A549 (cell line): ENCODE data around the gene S100A7. TPM values are rescaled to one million over a fixed set of nuclear protein-coding genes. Genes with fewer than 3 reads are reported as not detected.

Source experiments
- ATAC-seq, 2 experiments: fragments of 200-7000 bp in 1 of 2; fragments of >200 bp in 1 of 2; cut with Nextera tagmentation in 1 of 2; cut with Tn5 transposase in 1 of 2; 3 replicates each; pipeline versions ENCODE4 v1.8.0 to v1.9.1; 2018 to 2020; ENCODE audit warnings: mild to moderate bottlenecking in 1 of 2, moderate library complexity in 1 of 2
- CTCF ChIA-PET: fragments of 300-600 bp; sonication (Branson Sonifier 250); formaldehyde crosslinking; extraction: SDS; loops from one replicate; lab custom pipeline; 2021; ENCODE audit warnings: antibody characterized with exemption, inconsistent platforms; lab: Yijun Ruan, JAX
- POLR2A ChIA-PET: fragments of 350-600 bp; formaldehyde crosslinking; extraction: SDS; loops from one replicate; lab custom pipeline; 2021; ENCODE audit warnings: antibody characterized with exemption, inconsistent platforms; lab: Yijun Ruan, JAX
- DNase-seq, 2 experiments: peaks; one replicate each; pipeline versions ENCODE4 v3.0.0 to v3.0.0-alpha.2; 2011 to 2016; ENCODE audit warnings: low read depth in 1 of 2, low spot score in 1 of 2
- FAIRE-seq: peaks from 2 replicates; lab custom pipeline; 2011; peaks lifted over from hg19 to GRCh38; lab: Jason Lieb, UNC
- H3K27ac ChIP-seq, 2 experiments: fragments of >200 bp; sonication (Bioruptor Twin); formaldehyde crosslinking; 3 replicates each; pipeline ENCODE4 v1.5.1; 2016 to 2017
- H3K4me1 ChIP-seq: fragments of >200 bp; sonication (Bioruptor Twin); formaldehyde crosslinking; 3 replicates; pipeline ENCODE4 v1.6.1; 2016
- H3K4me2 ChIP-seq: fragments of >200 bp; sonication (Bioruptor Twin); formaldehyde crosslinking; 3 replicates; pipeline ENCODE4 v1.6.1; 2016
- H3K4me3 ChIP-seq: fragments of >200 bp; sonication (Bioruptor Twin); formaldehyde crosslinking; 3 replicates; pipeline ENCODE4 v1.5.1; 2016
- H3K9me3 ChIP-seq: fragments of >200 bp; sonication (Bioruptor Twin); formaldehyde crosslinking; 3 replicates; pipeline ENCODE4 v1.6.1; 2016
- ATOH8 ChIP-seq: fragments of 250-450 bp; sonication (Bioruptor Pico); IDR thresholded peaks from 2 replicates; pipeline ENCODE4 v1.5.0; 2020; ENCODE audit warnings: low read depth, mild to moderate bottlenecking, moderate library complexity
- CBX8 ChIP-seq: fragments of 200-600 bp; sonication (generic); IDR thresholded peaks from 2 replicates; pipeline ENCODE4 v1.6.1; 2016
- CTCF ChIP-seq: fragments of >200 bp; sonication (Bioruptor Twin); formaldehyde crosslinking; IDR thresholded peaks from 3 replicates; pipeline ENCODE4 v1.5.1; 2016
- ELK1 ChIP-seq: fragments of 150-350 bp; IDR thresholded peaks from 2 replicates; pipeline ENCODE4 v1.6.1; 2014; ENCODE audit warnings: low read depth, mild to moderate bottlenecking, low read length
- EP300 ChIP-seq, 2 experiments: fragments of >200 bp; sonication (Bioruptor Twin); formaldehyde crosslinking; IDR thresholded peaks; 2 replicates in 1 of 2; 3 replicates in 1 of 2; pipeline ENCODE4 v1.6.1; 2016 to 2017
- ESRRA ChIP-seq: fragments of 150-350 bp; IDR thresholded peaks from 2 replicates; pipeline ENCODE4 v1.6.1; 2014; ENCODE audit warnings: mild to moderate bottlenecking, low read length, borderline replicate concordance
- FOXS1 ChIP-seq: fragments of 250-450 bp; sonication (Bioruptor Pico); IDR thresholded peaks from 2 replicates; pipeline ENCODE4 v1.5.0; 2020; ENCODE audit warnings: mild to moderate bottlenecking, moderate library complexity
- GATA3 ChIP-seq: IDR thresholded peaks from 2 replicates; pipeline ENCODE4 v1.6.1; 2012; ENCODE audit warnings: borderline replicate concordance
- HOXB5 ChIP-seq: fragments of 250-450 bp; sonication (Bioruptor Pico); IDR thresholded peaks from 2 replicates; pipeline ENCODE4 v1.5.0; 2020; ENCODE audit warnings: mild to moderate bottlenecking, moderate library complexity
- MAFK ChIP-seq: fragments of 450-650 bp; IDR thresholded peaks from 2 replicates; pipeline ENCODE4 v1.6.1; 2014; ENCODE audit not compliant: partially characterized antibody
- MAX ChIP-seq: IDR thresholded peaks from 2 replicates; pipeline ENCODE4 v1.6.1; 2012
- MAZ ChIP-seq: fragments of 150-350 bp; IDR thresholded peaks from 2 replicates; pipeline ENCODE4 v1.6.1; 2014; ENCODE audit warnings: antibody characterized with exemption, low read depth, low read length, borderline replicate concordance
- NFE2L2 ChIP-seq: fragments of 150-350 bp; conservative IDR thresholded peaks from 2 replicates; pipeline ENCODE4 v1.6.1; 2014; ENCODE audit warnings: low read length
- RAD21 ChIP-seq, 2 experiments: fragments of >200 bp in 1 of 2; sonication (Bioruptor Twin) in 1 of 2; formaldehyde crosslinking in 1 of 2; IDR thresholded peaks in 1 of 2; conservative IDR thresholded peaks in 1 of 2; 2 replicates in 1 of 2; 3 replicates in 1 of 2; pipeline ENCODE4 v1.6.1; 2012 to 2018; ENCODE audit warnings: inconsistent platforms in 1 of 2
- REST ChIP-seq: fragments of 200-600 bp; sonication (generic); IDR thresholded peaks from 2 replicates; pipeline ENCODE4 v1.6.1; 2016; ENCODE audit warnings: antibody characterized with exemption, mild to moderate bottlenecking, moderate library complexity
- RFX5 ChIP-seq: fragments of 450-650 bp; IDR thresholded peaks from 2 replicates; pipeline ENCODE4 v1.7.1; 2014; ENCODE audit warnings: antibody characterized with exemption, mild to moderate bottlenecking, moderate library complexity
- RNF2 ChIP-seq: fragments of 200-600 bp; sonication (generic); IDR thresholded peaks from 2 replicates; pipeline ENCODE4 v1.6.1; 2016; ENCODE audit warnings: low read depth, mild to moderate bottlenecking, antibody characterized with exemption, moderate library complexity, borderline replicate concordance
- SREBF2 ChIP-seq: fragments of 450-650 bp; IDR thresholded peaks from 2 replicates; pipeline ENCODE4 v1.6.1; 2014; ENCODE audit warnings: mild to moderate bottlenecking, moderate library complexity
- TFCP2L1 ChIP-seq: fragments of 250-450 bp; sonication (Bioruptor Pico); IDR thresholded peaks from 2 replicates; pipeline ENCODE4 v1.5.0; 2021; ENCODE audit warnings: mild to moderate bottlenecking
- ZFP36 ChIP-seq: fragments of 450-650 bp; IDR thresholded peaks from 2 replicates; pipeline ENCODE4 v1.6.1; 2014; ENCODE audit warnings: borderline replicate concordance; ENCODE audit not compliant: partially characterized antibody
- ZNF302 ChIP-seq: fragments of 250-450 bp; sonication (Bioruptor Pico); IDR thresholded peaks from 2 replicates; pipeline ENCODE4 v1.9.0; 2021; ENCODE audit warnings: inconsistent platforms, mild to moderate bottlenecking, moderate library complexity
- ZSCAN20 ChIP-seq: fragments of 250-450 bp; sonication (Bioruptor Pico); IDR thresholded peaks from 2 replicates; pipeline ENCODE4 v1.8.0; 2022; ENCODE audit warnings: mild to moderate bottlenecking, moderate library complexity
- WGBS: methylation state at CpG from one replicate; pipeline ENCODE4 v1.1.6; 2017; ENCODE audit errors: missing lambda C conversion rate; 5-methylcytosine and 5-hydroxymethylcytosine counted together
- polyA plus RNA-seq, 4 experiments: library from polyadenylated mRNA; depleted of rRNA in 3 of 4; stranded (reverse); fragments of >200 nt; fragmentation: RNase III in 1 of 4; extraction: RNeasy Plus Mini Kit Qiagen cat#74134 plus additional on column Dnase treatment in 1 of 4; gene quantifications; 2 replicates in 3 of 4; 3 replicates in 1 of 4; pipeline ENCODE4 v1.2.3, GENCODE V29; 2011 to 2017
- TF ChIP-seq, protein P1 (sequence below): fragments of 450-650 bp; IDR thresholded peaks from 2 replicates; pipeline ENCODE4 v1.6.1; 2014; ENCODE audit warnings: antibody characterized with exemption

S100A7 gene
- polyA plus RNA-seq, 2 of the 4 experiments (the other 2 are of a cell fraction), result not detected

DNA sequence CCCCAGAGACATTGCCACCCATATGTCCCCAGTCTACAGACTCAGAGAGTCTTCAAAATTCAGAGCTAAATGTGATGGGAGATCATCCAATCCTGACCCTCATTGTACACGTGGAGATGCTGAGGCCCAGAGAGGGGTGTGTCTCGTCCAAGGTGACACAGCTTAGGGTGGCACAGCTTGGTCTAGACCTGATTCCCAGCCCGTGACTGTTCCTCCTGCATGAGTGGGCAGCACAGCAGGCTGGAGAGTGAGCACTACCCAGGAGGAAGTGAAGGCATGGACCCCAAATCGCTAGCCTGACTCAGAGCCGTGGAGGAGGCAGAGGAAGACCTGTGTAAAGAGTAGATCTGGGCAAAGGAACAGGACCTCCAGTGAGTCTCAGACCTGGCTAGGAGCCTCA, 16.4 kb downstream of the S100A7 start:
- 0% methylated on average over 5 of the region's 5 CpGs for WGBS
- Histone ChIP-seq H3K4me2 (no peak overlapping the region), H3K27ac (no peak overlapping the region), H3K4me1 (peaks cover 11% of the 10 kb centered on the region; the same call in 2 of the 3 replicates), H3K4me3 (no peak overlapping the region), H3K9me3 (no peaks in the 10 kb centered on the region; the same call in 2 of the 3 replicates)
- ATAC-seq (no peak), FAIRE-seq (no peak), DNase-seq (no peak)
- ChIA-PET POLR2A (no interaction called here), CTCF (interaction anchor here (0.9 to 1.5 kb wide), 2 partner anchors 22 to 91 kb away, joined by 3 to 7 read pairs; no protein-coding TSS in a partner anchor)
- no peak for TF ChIP-seq RAD21 (conservative IDR thresholded peaks at IDR 0.05 in 1 of 2, IDR thresholded peaks at IDR 0.05 in 1 of 2)
- no peak for TF ChIP-seq ZNF302 (CRISPR knock-in tag)
- TF ChIP-seq, protein P1, sequence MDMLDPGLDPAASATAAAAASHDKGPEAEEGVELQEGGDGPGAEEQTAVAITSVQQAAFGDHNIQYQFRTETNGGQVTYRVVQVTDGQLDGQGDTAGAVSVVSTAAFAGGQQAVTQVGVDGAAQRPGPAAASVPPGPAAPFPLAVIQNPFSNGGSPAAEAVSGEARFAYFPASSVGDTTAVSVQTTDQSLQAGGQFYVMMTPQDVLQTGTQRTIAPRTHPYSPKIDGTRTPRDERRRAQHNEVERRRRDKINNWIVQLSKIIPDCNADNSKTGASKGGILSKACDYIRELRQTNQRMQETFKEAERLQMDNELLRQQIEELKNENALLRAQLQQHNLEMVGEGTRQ, result no peak
- no peak for TF ChIP-seq REST
- no peak for TF ChIP-seq RFX5
- TF ChIP-seq HOXB5 (CRISPR knock-in tag), result no peak
- no peak for TF ChIP-seq ESRRA
- no peak for TF ChIP-seq MAZ
- no peak for TF ChIP-seq ATOH8

- 0% methylated on average over 4 of the region's 4 CpGs for WGBS
- H3K4me3 ChIP-seq, result no peak overlapping the region
- ChIA-PET POLR2A (no interaction called here), CTCF (interaction anchor here (0.9 to 1.5 kb wide), 2 partner anchors 22 to 91 kb away, joined by 3 to 7 read pairs; no protein-coding TSS in a partner anchor)
- no peak overlapping the region for H3K4me2 ChIP-seq
- no peak for DNase-seq
- no peaks in the 10 kb centered on the region; the same call in 2 of the 3 replicates for H3K9me3 ChIP-seq
- peaks cover 11% of the 10 kb centered on the region; the same call in 2 of the 3 replicates for H3K4me1 ChIP-seq
- no peak overlapping the region for H3K27ac ChIP-seq
- TF ChIP-seq CBX8 (no peak), MAFK (no peak), SREBF2 (no peak), NFE2L2 (no peak), ESRRA (no peak), ELK1 (no peak), EP300 (IDR thresholded peaks at IDR 0.05) (no peak), ZSCAN20 (CRISPR knock-in tag) (no peak), TFCP2L1 (CRISPR knock-in tag) (no peak), ZFP36 (no peak), FOXS1 (CRISPR knock-in tag) (no peak), RNF2 (no peak), MAX (no peak), CTCF (no peak), GATA3 (no peak)
- TF ChIP-seq, all 56 proteins: peak for 0
- ATAC-seq (no peak), FAIRE-seq (no peak)
Measured at GRCh38 chr1:153443486-153443885, 17.0 kb downstream of the S100A7 start.
